OCI-LY7 (cell line): ENCODE data around the gene SEMA5A.

Experiments used
- EZH2phosphoT487 ChIP-seq: fragments of 200-600 bp; sonication (generic); IDR thresholded peaks from 2 replicates; pipeline ENCODE4 v1.6.1; 2018; ENCODE audit warnings: low read depth, borderline replicate concordance, mild to moderate bottlenecking, mixed run types, antibody characterized with exemption, low read length, moderate library complexity, mixed read lengths
- TF ChIP-seq, protein P1 (sequence below): fragments of 200-600 bp; sonication (generic); conservative IDR thresholded peaks from 2 replicates; pipeline ENCODE4 v1.5.1; 2014; ENCODE audit warnings: mild to moderate bottlenecking, antibody characterized with exemption, low read length, moderate library complexity, mixed read lengths

DNA sequence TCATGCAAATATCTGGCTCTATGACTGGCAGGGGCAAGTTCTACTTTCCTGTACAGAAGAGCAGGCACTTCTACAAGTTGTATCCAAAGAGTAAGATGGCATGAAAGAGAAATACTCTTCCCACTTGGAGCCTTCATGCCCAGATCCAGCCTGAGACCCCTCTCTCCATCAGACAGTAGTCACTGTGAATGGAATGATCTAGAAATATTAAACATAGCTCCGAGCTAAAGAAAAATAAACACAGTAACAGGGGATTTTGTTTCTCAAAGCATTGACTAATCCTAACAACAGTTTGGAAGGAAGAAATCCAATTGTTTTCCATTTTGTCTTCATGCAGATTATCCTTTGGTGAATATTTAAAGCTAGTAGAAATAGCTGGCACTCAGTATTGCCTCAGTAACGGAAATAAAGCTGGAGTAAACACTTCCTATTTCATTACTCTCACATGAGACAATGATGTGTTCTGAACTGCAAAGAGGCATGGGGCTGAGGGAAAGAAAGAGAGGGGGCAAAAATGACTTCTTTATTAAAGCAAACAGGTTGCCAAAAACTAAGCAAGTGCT lies 100.0 kb downstream of the SEMA5A start:
- no peak for TF ChIP-seq EZH2phosphoT487
- TF ChIP-seq, protein P1, sequence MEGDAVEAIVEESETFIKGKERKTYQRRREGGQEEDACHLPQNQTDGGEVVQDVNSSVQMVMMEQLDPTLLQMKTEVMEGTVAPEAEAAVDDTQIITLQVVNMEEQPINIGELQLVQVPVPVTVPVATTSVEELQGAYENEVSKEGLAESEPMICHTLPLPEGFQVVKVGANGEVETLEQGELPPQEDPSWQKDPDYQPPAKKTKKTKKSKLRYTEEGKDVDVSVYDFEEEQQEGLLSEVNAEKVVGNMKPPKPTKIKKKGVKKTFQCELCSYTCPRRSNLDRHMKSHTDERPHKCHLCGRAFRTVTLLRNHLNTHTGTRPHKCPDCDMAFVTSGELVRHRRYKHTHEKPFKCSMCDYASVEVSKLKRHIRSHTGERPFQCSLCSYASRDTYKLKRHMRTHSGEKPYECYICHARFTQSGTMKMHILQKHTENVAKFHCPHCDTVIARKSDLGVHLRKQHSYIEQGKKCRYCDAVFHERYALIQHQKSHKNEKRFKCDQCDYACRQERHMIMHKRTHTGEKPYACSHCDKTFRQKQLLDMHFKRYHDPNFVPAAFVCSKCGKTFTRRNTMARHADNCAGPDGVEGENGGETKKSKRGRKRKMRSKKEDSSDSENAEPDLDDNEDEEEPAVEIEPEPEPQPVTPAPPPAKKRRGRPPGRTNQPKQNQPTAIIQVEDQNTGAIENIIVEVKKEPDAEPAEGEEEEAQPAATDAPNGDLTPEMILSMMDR, result no peak
